ENCODE data around the gene TGFA. TPM values are rescaled to one million over a fixed set of nuclear protein-coding genes. Genes with fewer than 3 reads are reported as not detected.

Gene TGFA
- total and polyA plus RNA-seq, 2 experiments from 2014 or later = 1.4 to 6.5 TPM

DNA sequence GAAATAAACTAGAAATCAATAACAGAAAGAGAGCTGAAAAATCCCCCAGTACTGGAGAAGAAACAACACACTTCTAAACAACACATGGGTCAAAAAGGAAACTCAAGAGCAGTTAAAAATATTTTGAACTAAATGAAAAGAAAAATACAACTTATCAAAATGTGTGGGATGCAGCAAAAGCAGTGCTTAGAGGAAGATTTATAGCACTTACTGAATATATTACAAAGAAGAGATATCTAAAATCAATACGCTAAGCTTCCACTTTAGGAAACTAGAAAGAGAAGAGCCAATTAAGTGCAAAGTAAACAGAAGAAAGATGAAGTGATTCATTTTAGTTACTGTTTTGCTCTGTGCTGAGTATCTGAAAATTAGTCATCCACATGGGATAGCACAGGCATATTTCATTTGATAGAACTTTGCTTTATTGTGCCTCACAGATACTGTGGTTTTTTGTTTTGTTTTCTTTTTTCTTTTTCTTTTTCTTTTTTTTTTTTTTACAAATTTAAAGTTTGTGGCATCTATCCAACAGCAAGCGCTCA, 17.0 kb downstream of the TGFA start:
- Histone ChIP-seq H3K4me3 (no peak overlapping the region), H3K36me3 (ENCODE audit: insufficient read depth) (no peaks in the 10 kb centered on the region), H3K9me2 (ENCODE audit: insufficient read depth) (no peaks in the 10 kb centered on the region), H2AFZ (no peak overlapping the region), H3K27me3 (ENCODE audit: insufficient read depth) (no peaks in the 10 kb centered on the region), H4K20me1 (replicated peaks; ENCODE audit: insufficient read depth) (no peaks in the 10 kb centered on the region), H3K27ac (ENCODE audit: low read depth) (no peak overlapping the region), H3K4me2 (no peak overlapping the region), H3K79me2 (replicated peaks; ENCODE audit: insufficient read depth) (no peaks in the 10 kb centered on the region), H3F3A (replicated peaks; ENCODE audit: low read depth) (no peaks in the 10 kb centered on the region), H3K4me1 (ENCODE audit: insufficient read depth) (no peaks in the 10 kb centered on the region)
- H3K27me3 Mint-ChIP-seq (ENCODE audit: insufficient read depth, low read depth, poor library complexity) = peaks cover 5% of the 10 kb centered on the region
- DNase-seq (ENCODE audit: low spot score) = no peak
- H3K4me3 Mint-ChIP-seq = no peak overlapping the region
- peaks cover 3% of the 10 kb centered on the region; the same call in 2 of the 3 replicates for H3K4me1 Mint-ChIP-seq
- TF ChIP-seq NANOG (IDR thresholded peaks at IDR 0.05; ENCODE audit: borderline replicate concordance) = no peak
- no peak for TF ChIP-seq JUNB (IDR thresholded peaks at IDR 0.05; ENCODE audit: unreplicated experiment)
- no peak for TF ChIP-seq CREB1 (CRISPR knock-in tag; IDR thresholded peaks at IDR 0.05; ENCODE audit: low read depth)
- no peaks in the 10 kb centered on the region for H3K9me3 Mint-ChIP-seq
- H3K36me3 Mint-ChIP-seq (ENCODE audit: low read depth) = no peaks in the 10 kb centered on the region
- H3K27ac Mint-ChIP-seq = no peak overlapping the region
- no peak for ATAC-seq

DNA sequence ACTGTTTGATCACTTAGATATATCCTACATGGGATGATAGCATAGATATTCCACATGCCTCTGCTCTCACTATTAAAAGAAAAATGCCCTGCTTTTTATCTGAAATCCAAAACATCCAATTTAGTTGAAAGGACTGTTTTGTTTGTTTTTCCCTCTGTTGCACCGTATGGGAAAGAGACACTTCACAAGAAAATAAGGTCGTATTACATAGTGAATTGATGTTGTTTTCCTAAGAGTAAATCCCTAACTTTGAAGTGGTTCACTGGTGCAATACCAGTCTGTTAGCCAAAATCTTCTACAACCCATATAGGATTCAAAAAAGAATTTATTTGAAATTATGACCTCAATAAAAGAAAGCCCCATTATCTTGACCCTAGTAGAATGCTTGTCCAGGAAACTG, 18.1 kb downstream of the TGFA start:
- Mint-ChIP-seq H3K27me3 (ENCODE audit: insufficient read depth, low read depth, poor library complexity) (peaks cover 5% of the 10 kb centered on the region), H3K27ac (no peak overlapping the region), H3K4me3 (no peak overlapping the region), H3K9me3 (no peaks in the 10 kb centered on the region), H3K36me3 (ENCODE audit: low read depth) (no peaks in the 10 kb centered on the region), H3K4me1 (no peaks in the 10 kb centered on the region; the same call in 2 of the 3 replicates)
- H3K36me3 ChIP-seq (ENCODE audit: insufficient read depth) = no peaks in the 10 kb centered on the region
- no peaks in the 10 kb centered on the region for H3K9me2 ChIP-seq (ENCODE audit: insufficient read depth)
- no peaks in the 10 kb centered on the region for H4K20me1 ChIP-seq (replicated peaks; ENCODE audit: insufficient read depth)
- H3K4me3 ChIP-seq = no peak overlapping the region
- no peak overlapping the region for H2AFZ ChIP-seq
- no peak overlapping the region for H3K27ac ChIP-seq (ENCODE audit: low read depth)
- no peaks in the 10 kb centered on the region for H3K4me1 ChIP-seq (ENCODE audit: insufficient read depth)
- H3K4me2 ChIP-seq = no peak overlapping the region
- H3F3A ChIP-seq (replicated peaks; ENCODE audit: low read depth) = no peaks in the 10 kb centered on the region
- DNase-seq (ENCODE audit: low spot score) (no peak), ATAC-seq (no peak)
- H3K79me2 ChIP-seq (replicated peaks; ENCODE audit: insufficient read depth) = no peaks in the 10 kb centered on the region
- no peaks in the 10 kb centered on the region for H3K27me3 ChIP-seq (ENCODE audit: insufficient read depth)
- no peak for TF ChIP-seq NANOG (IDR thresholded peaks at IDR 0.05; ENCODE audit: borderline replicate concordance)
- TF ChIP-seq EZH2phosphoT487 (IDR thresholded peaks at IDR 0.05; ENCODE audit: unreplicated experiment) = no peak
- no peak for TF ChIP-seq ZNF114 (CRISPR knock-in tag; IDR thresholded peaks at IDR 0.05)
- no peak for TF ChIP-seq POLR2AphosphoS5 (IDR thresholded peaks at IDR 0.05; ENCODE audit: low read depth)
- no peak for TF ChIP-seq STAT1 (IDR thresholded peaks at IDR 0.05; ENCODE audit: unreplicated experiment)
- TF ChIP-seq JUNB (IDR thresholded peaks at IDR 0.05; ENCODE audit: unreplicated experiment) = no peak
- TF ChIP-seq EZH2 (IDR thresholded peaks at IDR 0.05; ENCODE audit: low read depth, unreplicated experiment) = no peak
- TF ChIP-seq, protein P1, sequence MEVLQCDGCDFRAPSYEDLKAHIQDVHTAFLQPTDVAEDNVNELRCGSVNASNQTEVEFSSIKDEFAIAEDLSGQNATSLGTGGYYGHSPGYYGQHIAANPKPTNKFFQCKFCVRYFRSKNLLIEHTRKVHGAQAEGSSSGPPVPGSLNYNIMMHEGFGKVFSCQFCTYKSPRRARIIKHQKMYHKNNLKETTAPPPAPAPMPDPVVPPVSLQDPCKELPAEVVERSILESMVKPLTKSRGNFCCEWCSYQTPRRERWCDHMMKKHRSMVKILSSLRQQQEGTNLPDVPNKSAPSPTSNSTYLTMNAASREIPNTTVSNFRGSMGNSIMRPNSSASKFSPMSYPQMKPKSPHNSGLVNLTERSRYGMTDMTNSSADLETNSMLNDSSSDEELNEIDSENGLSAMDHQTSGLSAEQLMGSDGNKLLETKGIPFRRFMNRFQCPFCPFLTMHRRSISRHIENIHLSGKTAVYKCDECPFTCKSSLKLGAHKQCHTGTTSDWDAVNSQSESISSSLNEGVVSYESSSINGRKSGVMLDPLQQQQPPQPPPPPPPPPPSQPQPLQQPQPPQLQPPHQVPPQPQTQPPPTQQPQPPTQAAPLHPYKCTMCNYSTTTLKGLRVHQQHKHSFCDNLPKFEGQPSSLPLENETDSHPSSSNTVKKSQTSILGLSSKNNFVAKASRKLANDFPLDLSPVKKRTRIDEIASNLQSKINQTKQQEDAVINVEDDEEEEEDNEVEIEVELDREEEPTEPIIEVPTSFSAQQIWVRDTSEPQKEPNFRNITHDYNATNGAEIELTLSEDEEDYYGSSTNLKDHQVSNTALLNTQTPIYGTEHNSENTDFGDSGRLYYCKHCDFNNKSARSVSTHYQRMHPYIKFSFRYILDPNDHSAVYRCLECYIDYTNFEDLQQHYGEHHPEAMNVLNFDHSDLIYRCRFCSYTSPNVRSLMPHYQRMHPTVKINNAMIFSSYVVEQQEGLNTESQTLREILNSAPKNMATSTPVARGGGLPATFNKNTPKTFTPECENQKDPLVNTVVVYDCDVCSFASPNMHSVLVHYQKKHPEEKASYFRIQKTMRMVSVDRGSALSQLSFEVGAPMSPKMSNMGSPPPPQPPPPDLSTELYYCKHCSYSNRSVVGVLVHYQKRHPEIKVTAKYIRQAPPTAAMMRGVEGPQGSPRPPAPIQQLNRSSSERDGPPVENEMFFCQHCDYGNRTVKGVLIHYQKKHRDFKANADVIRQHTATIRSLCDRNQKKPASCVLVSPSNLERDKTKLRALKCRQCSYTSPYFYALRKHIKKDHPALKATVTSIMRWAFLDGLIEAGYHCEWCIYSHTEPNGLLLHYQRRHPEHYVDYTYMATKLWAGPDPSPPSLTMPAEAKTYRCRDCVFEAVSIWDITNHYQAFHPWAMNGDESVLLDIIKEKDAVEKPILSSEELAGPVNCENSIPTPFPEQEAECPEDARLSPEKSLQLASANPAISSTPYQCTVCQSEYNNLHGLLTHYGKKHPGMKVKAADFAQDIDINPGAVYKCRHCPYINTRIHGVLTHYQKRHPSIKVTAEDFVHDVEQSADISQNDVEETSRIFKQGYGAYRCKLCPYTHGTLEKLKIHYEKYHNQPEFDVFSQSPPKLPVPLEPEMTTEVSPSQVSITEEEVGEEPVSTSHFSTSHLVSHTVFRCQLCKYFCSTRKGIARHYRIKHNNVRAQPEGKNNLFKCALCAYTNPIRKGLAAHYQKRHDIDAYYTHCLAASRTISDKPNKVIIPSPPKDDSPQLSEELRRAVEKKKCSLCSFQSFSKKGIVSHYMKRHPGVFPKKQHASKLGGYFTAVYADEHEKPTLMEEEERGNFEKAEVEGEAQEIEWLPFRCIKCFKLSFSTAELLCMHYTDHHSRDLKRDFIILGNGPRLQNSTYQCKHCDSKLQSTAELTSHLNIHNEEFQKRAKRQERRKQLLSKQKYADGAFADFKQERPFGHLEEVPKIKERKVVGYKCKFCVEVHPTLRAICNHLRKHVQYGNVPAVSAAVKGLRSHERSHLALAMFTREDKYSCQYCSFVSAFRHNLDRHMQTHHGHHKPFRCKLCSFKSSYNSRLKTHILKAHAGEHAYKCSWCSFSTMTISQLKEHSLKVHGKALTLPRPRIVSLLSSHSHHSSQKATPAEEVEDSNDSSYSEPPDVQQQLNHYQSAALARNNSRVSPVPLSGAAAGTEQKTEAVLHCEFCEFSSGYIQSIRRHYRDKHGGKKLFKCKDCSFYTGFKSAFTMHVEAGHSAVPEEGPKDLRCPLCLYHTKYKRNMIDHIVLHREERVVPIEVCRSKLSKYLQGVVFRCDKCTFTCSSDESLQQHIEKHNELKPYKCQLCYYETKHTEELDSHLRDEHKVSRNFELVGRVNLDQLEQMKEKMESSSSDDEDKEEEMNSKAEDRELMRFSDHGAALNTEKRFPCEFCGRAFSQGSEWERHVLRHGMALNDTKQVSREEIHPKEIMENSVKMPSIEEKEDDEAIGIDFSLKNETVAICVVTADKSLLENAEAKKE (CRISPR knock-in tag; IDR thresholded peaks at IDR 0.05) = no peak
- no peak for TF ChIP-seq CREB1 (CRISPR knock-in tag; IDR thresholded peaks at IDR 0.05; ENCODE audit: low read depth)
- no peak for TF ChIP-seq ZNF331 (CRISPR knock-in tag; IDR thresholded peaks at IDR 0.05; ENCODE audit: low read depth)
- TF ChIP-seq, protein P2, sequence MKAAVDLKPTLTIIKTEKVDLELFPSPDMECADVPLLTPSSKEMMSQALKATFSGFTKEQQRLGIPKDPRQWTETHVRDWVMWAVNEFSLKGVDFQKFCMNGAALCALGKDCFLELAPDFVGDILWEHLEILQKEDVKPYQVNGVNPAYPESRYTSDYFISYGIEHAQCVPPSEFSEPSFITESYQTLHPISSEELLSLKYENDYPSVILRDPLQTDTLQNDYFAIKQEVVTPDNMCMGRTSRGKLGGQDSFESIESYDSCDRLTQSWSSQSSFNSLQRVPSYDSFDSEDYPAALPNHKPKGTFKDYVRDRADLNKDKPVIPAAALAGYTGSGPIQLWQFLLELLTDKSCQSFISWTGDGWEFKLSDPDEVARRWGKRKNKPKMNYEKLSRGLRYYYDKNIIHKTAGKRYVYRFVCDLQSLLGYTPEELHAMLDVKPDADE (IDR thresholded peaks at IDR 0.05) = no peak
- TF ChIP-seq, protein P3, sequence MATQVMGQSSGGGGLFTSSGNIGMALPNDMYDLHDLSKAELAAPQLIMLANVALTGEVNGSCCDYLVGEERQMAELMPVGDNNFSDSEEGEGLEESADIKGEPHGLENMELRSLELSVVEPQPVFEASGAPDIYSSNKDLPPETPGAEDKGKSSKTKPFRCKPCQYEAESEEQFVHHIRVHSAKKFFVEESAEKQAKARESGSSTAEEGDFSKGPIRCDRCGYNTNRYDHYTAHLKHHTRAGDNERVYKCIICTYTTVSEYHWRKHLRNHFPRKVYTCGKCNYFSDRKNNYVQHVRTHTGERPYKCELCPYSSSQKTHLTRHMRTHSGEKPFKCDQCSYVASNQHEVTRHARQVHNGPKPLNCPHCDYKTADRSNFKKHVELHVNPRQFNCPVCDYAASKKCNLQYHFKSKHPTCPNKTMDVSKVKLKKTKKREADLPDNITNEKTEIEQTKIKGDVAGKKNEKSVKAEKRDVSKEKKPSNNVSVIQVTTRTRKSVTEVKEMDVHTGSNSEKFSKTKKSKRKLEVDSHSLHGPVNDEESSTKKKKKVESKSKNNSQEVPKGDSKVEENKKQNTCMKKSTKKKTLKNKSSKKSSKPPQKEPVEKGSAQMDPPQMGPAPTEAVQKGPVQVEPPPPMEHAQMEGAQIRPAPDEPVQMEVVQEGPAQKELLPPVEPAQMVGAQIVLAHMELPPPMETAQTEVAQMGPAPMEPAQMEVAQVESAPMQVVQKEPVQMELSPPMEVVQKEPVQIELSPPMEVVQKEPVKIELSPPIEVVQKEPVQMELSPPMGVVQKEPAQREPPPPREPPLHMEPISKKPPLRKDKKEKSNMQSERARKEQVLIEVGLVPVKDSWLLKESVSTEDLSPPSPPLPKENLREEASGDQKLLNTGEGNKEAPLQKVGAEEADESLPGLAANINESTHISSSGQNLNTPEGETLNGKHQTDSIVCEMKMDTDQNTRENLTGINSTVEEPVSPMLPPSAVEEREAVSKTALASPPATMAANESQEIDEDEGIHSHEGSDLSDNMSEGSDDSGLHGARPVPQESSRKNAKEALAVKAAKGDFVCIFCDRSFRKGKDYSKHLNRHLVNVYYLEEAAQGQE (IDR thresholded peaks at IDR 0.05; ENCODE audit: unreplicated experiment) = no peak
